Trophoblast cell (in vitro differentiated cells and primary cell): ENCODE results near the gene SSBP2.

Experiments used
- DNase-seq, 2 donors: peaks; one replicate each; pipeline ENCODE4 v3.0.0-alpha.2; 2016
- H2AFZ ChIP-seq: 2 replicates; pipeline ENCODE4 v1.6.1; 2013; ENCODE audit warnings: low read length, moderate library complexity, mild to moderate bottlenecking; ENCODE audit not compliant: insufficient read depth, poor library complexity
- H2AK5ac ChIP-seq: 2 replicates; pipeline ENCODE4 v1.6.1; 2013; ENCODE audit warnings: mild to moderate bottlenecking, low read length
- H2BK120ac ChIP-seq: 2 replicates; pipeline ENCODE4 v1.6.1; 2013; ENCODE audit warnings: low read length, mild to moderate bottlenecking, moderate library complexity; ENCODE audit not compliant: insufficient read depth, poor library complexity
- H2BK12ac ChIP-seq: 2 replicates; pipeline ENCODE4 v1.6.1; 2013; ENCODE audit warnings: mild to moderate bottlenecking, low read length, moderate library complexity
- H2BK5ac ChIP-seq: 2 replicates; pipeline ENCODE4 v1.6.1; 2013; ENCODE audit warnings: low read length, low read depth, moderate library complexity, mild to moderate bottlenecking; ENCODE audit not compliant: poor library complexity
- H3K14ac ChIP-seq: 2 replicates; pipeline ENCODE4 v1.6.1; 2013; ENCODE audit warnings: mild to moderate bottlenecking, low read length
- H3K18ac ChIP-seq: 2 replicates; pipeline ENCODE4 v1.6.1; 2013; ENCODE audit warnings: mild to moderate bottlenecking, low read length
- H3K23ac ChIP-seq: 2 replicates; pipeline ENCODE4 v1.6.1; 2013; ENCODE audit warnings: low read length
- H3K27ac ChIP-seq: 2 replicates; pipeline ENCODE4 v1.5.1; 2013; ENCODE audit warnings: low read depth, mild to moderate bottlenecking, inconsistent platforms, low read length, moderate library complexity
- H3K27me3 ChIP-seq: 2 replicates; pipeline ENCODE4 v1.6.1; 2013; ENCODE audit warnings: inconsistent platforms, mild to moderate bottlenecking, low read length, moderate library complexity; ENCODE audit not compliant: insufficient read depth
- H3K36me3 ChIP-seq, 2 experiments: 1 replicate in 1 of 2; 2 replicates in 1 of 2; pipeline ENCODE4 v1.6.1; 2013; ENCODE audit warnings: low read length in 2 of 2, mild to moderate bottlenecking in 2 of 2, moderate library complexity in 1 of 2; ENCODE audit not compliant: insufficient read depth in 2 of 2, control insufficient read depth in 1 of 2
- H3K4ac ChIP-seq: 2 replicates; pipeline ENCODE4 v1.6.1; 2013; ENCODE audit warnings: low read depth, mild to moderate bottlenecking, low read length, moderate library complexity
- H3K4me1 ChIP-seq, 2 experiments: 1 replicate in 1 of 2; 2 replicates in 1 of 2; pipeline ENCODE4 v1.6.1; 2013; ENCODE audit warnings: low read length in 2 of 2, mild to moderate bottlenecking in 2 of 2, moderate library complexity in 1 of 2; ENCODE audit not compliant: insufficient read depth in 2 of 2, control insufficient read depth in 1 of 2
- H3K4me2 ChIP-seq: 2 replicates; pipeline ENCODE4 v1.6.1; 2013; ENCODE audit warnings: inconsistent platforms, mild to moderate bottlenecking, low read length, moderate library complexity
- H3K4me3 ChIP-seq: 2 replicates; pipeline ENCODE4 v1.5.1; 2013; ENCODE audit warnings: mild to moderate bottlenecking, low read depth, low read length, inconsistent platforms
- H3K79me1 ChIP-seq: one replicate; pipeline ENCODE4 v1.6.1; 2013; ENCODE audit warnings: low read length
- H3K79me2 ChIP-seq: 2 replicates; pipeline ENCODE4 v1.6.1; 2013; ENCODE audit warnings: low read length, mild to moderate bottlenecking; ENCODE audit not compliant: control insufficient read depth, insufficient read depth, poor library complexity
- H3K9ac ChIP-seq: 2 replicates; pipeline ENCODE4 v1.6.1; 2013; ENCODE audit warnings: mild to moderate bottlenecking, low read length
- H3K9me3 ChIP-seq: 2 replicates; pipeline ENCODE4 v1.6.1; 2013; ENCODE audit warnings: low read depth, mild to moderate bottlenecking, control low read depth, inconsistent platforms, low read length; ENCODE audit not compliant: insufficient read depth
- H4K12ac ChIP-seq: 2 replicates; pipeline ENCODE4 v1.6.1; 2013; ENCODE audit warnings: low read depth, mild to moderate bottlenecking, low read length, moderate library complexity
- H4K8ac ChIP-seq: 2 replicates; pipeline ENCODE4 v1.6.1; 2013; ENCODE audit warnings: low read depth, mild to moderate bottlenecking, low read length, moderate library complexity
- H4K91ac ChIP-seq: one replicate; pipeline ENCODE4 v1.6.1; 2013; ENCODE audit warnings: low read depth, mild to moderate bottlenecking, low read length, moderate library complexity
- WGBS: extraction: QIAGEN DNeasy Blood & Tissue Kit; methylation state at CpG from one replicate; pipeline ENCODE4 v1.1.7; 2013; ENCODE audit warnings: missing lambda C conversion rate; ENCODE audit not compliant: insufficient read length, insufficient coverage; ENCODE audit errors: extremely low coverage; 5-methylcytosine and 5-hydroxymethylcytosine counted together

SSBP2 gene

GRCh38 chr5:81633891-81634290 lies 117.0 kb downstream of the SSBP2 start:
- no peak overlapping the region for H2BK5ac ChIP-seq
- no peak overlapping the region for H3K4ac ChIP-seq
- no peak overlapping the region for H4K8ac ChIP-seq
- no peak for DNase-seq
- H3K27me3 ChIP-seq = no peaks in the 10 kb centered on the region
- no peak overlapping the region for H2AK5ac ChIP-seq
- no peak overlapping the region for H3K18ac ChIP-seq
- no peak overlapping the region for H2BK120ac ChIP-seq
- no peak overlapping the region for H3K4me3 ChIP-seq
- no peak overlapping the region for H3K23ac ChIP-seq
- H4K12ac ChIP-seq = no peak overlapping the region
- no peak overlapping the region for H3K4me2 ChIP-seq
- no peak overlapping the region for H4K91ac ChIP-seq
- H3K79me2 ChIP-seq = no peaks in the 10 kb centered on the region
- no peaks in the 10 kb centered on the region for H3K9me3 ChIP-seq
- H2BK12ac ChIP-seq = no peak overlapping the region
- H3K79me1 ChIP-seq = no peaks in the 10 kb centered on the region
- no CpG with 5 or more reads among the region's 4 CpGs for WGBS
- no peak overlapping the region for H3K27ac ChIP-seq
- H2AFZ ChIP-seq = no peak overlapping the region
- H3K4me1 ChIP-seq = peaks cover 0 to 3% of the 10 kb centered on the region in 2 experiments
- H3K9ac ChIP-seq = no peak overlapping the region
- no peaks in the 10 kb centered on the region for H3K36me3 ChIP-seq
- H3K14ac ChIP-seq = no peak overlapping the region

GRCh38 chr5:81633471-81633870 lies 117.4 kb downstream of the SSBP2 start:
- no peak overlapping the region for H2AFZ ChIP-seq
- H4K91ac ChIP-seq = no peak overlapping the region
- H3K4me2 ChIP-seq = no peak overlapping the region
- no peak overlapping the region for H3K27ac ChIP-seq
- no peak overlapping the region for H2BK5ac ChIP-seq
- no peaks in the 10 kb centered on the region for H3K79me1 ChIP-seq
- H3K4me1 ChIP-seq = peaks cover 0 to 3% of the 10 kb centered on the region in 2 experiments
- H2BK12ac ChIP-seq = no peak overlapping the region
- no peak overlapping the region for H3K9ac ChIP-seq
- no peak overlapping the region for H3K23ac ChIP-seq
- no peak overlapping the region for H4K8ac ChIP-seq
- no peaks in the 10 kb centered on the region for H3K79me2 ChIP-seq
- no peak for DNase-seq
- H3K14ac ChIP-seq = no peak overlapping the region
- H3K27me3 ChIP-seq = no peaks in the 10 kb centered on the region
- H3K36me3 ChIP-seq = no peaks in the 10 kb centered on the region
- H2AK5ac ChIP-seq = no peak overlapping the region
- H3K9me3 ChIP-seq = no peaks in the 10 kb centered on the region
- no peak overlapping the region for H3K4ac ChIP-seq
- no peak overlapping the region for H3K4me3 ChIP-seq
- WGBS = no CpG with 5 or more reads among the region's 3 CpGs
- no peak overlapping the region for H2BK120ac ChIP-seq
- H4K12ac ChIP-seq = no peak overlapping the region
- H3K18ac ChIP-seq = no peak overlapping the region

- Histone ChIP-seq H3K79me2 (no peaks in the 10 kb centered on the region), H3K4me3 (no peak overlapping the region), H2AK5ac (no peak overlapping the region), H4K8ac (no peak overlapping the region), H3K4me2 (no peak overlapping the region), H3K14ac (no peak overlapping the region), H2AFZ (no peak overlapping the region), H3K27me3 (no peaks in the 10 kb centered on the region), H3K9ac (no peak overlapping the region), H4K91ac (no peak overlapping the region), H2BK12ac (no peak overlapping the region), H3K79me1 (no peaks in the 10 kb centered on the region), H4K12ac (no peak overlapping the region), H3K23ac (no peak overlapping the region), H3K4me1 (peaks cover 0 to 3% of the 10 kb centered on the region in 2 experiments), H3K27ac (no peak overlapping the region), H3K9me3 (no peaks in the 10 kb centered on the region), H3K18ac (no peak overlapping the region), H2BK5ac (no peak overlapping the region), H3K4ac (no peak overlapping the region), H3K36me3 (no peaks in the 10 kb centered on the region), H2BK120ac (no peak overlapping the region)
- DNase-seq = no peak
These were observed 118.2 kb downstream of the SSBP2 start for GRCh38 chr5:81632679-81633078.

- H2AFZ ChIP-seq = no peak overlapping the region
- H3K36me3 ChIP-seq = no peaks in the 10 kb centered on the region
- H3K9ac ChIP-seq = no peak overlapping the region
- H3K4me2 ChIP-seq = no peak overlapping the region
- H3K9me3 ChIP-seq = no peaks in the 10 kb centered on the region
- no peak overlapping the region for H3K18ac ChIP-seq
- no peak overlapping the region for H3K14ac ChIP-seq
- H3K4me3 ChIP-seq = no peak overlapping the region
- peaks cover 0 to 3% of the 10 kb centered on the region in 2 experiments for H3K4me1 ChIP-seq
- no peak overlapping the region for H2BK12ac ChIP-seq
- no peak overlapping the region for H2BK5ac ChIP-seq
- no peaks in the 10 kb centered on the region for H3K27me3 ChIP-seq
- H4K12ac ChIP-seq = no peak overlapping the region
- no peaks in the 10 kb centered on the region for H3K79me2 ChIP-seq
- no peak overlapping the region for H4K8ac ChIP-seq
- no peak overlapping the region for H3K23ac ChIP-seq
- WGBS = no CpG with 5 or more reads among the region's 1 CpG
- no peak overlapping the region for H2BK120ac ChIP-seq
- no peak for DNase-seq
- no peak overlapping the region for H4K91ac ChIP-seq
- no peak overlapping the region for H3K27ac ChIP-seq
- H3K4ac ChIP-seq = no peak overlapping the region
- H2AK5ac ChIP-seq = no peak overlapping the region
- no peaks in the 10 kb centered on the region for H3K79me1 ChIP-seq
These were observed 119.3 kb downstream of the SSBP2 start for GRCh38 chr5:81631621-81632020.
